ENCODE measurements around the gene NFYC.

DNA sequence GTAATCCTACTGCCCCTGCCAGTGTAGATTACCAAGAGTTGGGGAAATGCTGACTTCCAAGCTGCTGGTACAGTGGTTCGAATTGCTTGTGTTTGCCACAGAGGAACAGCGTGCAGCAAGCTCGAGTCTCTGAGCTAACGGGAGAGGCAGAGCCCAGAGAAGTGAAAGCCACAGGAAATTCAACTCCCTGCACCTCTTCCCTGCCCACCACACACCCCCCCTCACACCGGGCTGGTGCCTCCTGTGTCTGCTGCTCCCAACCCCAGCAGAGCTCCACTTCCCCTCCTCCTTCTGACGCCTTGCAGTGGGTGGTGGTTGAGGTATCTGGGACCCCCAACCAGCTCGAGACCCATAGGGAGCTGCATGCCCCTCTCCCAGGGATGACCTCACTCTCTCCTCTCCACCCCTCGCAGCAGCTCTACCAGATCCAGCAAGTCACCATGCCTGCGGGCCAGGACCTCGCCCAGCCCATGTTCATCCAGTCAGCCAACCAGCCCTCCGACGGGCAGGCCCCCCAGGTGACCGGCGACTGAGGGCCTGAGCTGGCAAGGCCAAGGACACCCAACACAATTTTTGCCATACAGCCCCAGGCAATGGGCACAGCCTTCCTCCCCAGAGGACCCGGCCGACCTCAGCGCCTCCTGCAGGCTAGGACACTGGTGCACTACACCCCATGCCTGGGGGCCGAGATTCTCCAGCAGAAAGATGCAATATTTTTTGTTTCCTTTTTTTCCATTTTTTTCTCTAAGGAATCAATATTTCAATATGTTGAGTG is 79.0 kb downstream of the NFYC start:
- TF ChIP-seq POLR2AphosphoS5 (IDR thresholded peaks at IDR 0.05; ENCODE audit: low read depth, low read length) (no peak), POLR2A (IDR thresholded peaks at IDR 0.05; ENCODE audit: low read depth, low read length) (no peak), TAF1 (IDR thresholded peaks at IDR 0.05; ENCODE audit: low read depth, low read length) (no peak), SPI1 (IDR thresholded peaks at IDR 0.05; ENCODE audit: low read depth, low read length) (no peak)
